Epithelial cell of esophagus (primary cell): Measurements from ENCODE around the gene FBXL5.

Experiments
- DNase-seq: peaks from one replicate; pipeline ENCODE4 v3.0.0; 2010; ENCODE audit warnings: low read depth
- H3K4me3 ChIP-seq: 2 replicates; pipeline ENCODE4 v1.5.1; 2011; ENCODE audit warnings: mild to moderate bottlenecking, low read length, control low read depth
- CTCF ChIP-seq: IDR thresholded peaks from 2 replicates; pipeline ENCODE4 v1.5.1; 2011; ENCODE audit warnings: low read depth, mild to moderate bottlenecking, low read length, control low read depth, inconsistent platforms; ENCODE audit not compliant: insufficient read depth; ENCODE audit errors: missing control alignments

The FBXL5 gene

GRCh38 chr4:15568821-15569220 is 86.3 kb downstream of the FBXL5 start:
- H3K4me3 ChIP-seq = no peak overlapping the region
- DNase-seq = no peak
- TF ChIP-seq CTCF = no peak

- no peak for TF ChIP-seq CTCF
Measured at GRCh38 chr4:15563871-15564270, 91.3 kb downstream of the FBXL5 start.

GRCh38 chr4:15562623-15563022 is 92.5 kb downstream of the FBXL5 start:
- TF ChIP-seq CTCF = no peak
- peak; percentile 44 for DNase-seq
- H3K4me3 ChIP-seq = no peak overlapping the region

More at GRCh38 chr4:15563871-15564270, 91.3 kb downstream of the FBXL5 start:
- no peak for DNase-seq
- H3K4me3 ChIP-seq = no peak overlapping the region

GRCh38 chr4:15562114-15562513 is 93.0 kb downstream of the FBXL5 start:
- H3K4me3 ChIP-seq = no peak overlapping the region
- DNase-seq = peak; percentile 7
- no peak for TF ChIP-seq CTCF

- no peak for TF ChIP-seq CTCF
- no peak overlapping the region for H3K4me3 ChIP-seq
- no peak for DNase-seq
Measured at GRCh38 chr4:15558561-15558960, 96.6 kb downstream of the FBXL5 start.

GRCh38 chr4:15557786-15558550 is 97.2 kb downstream of the FBXL5 start:
- no peak for DNase-seq
- no peak overlapping the region for H3K4me3 ChIP-seq
- TF ChIP-seq CTCF = no peak
